WTC11 (cell line): ENCODE data around the gene C2orf49. TPM values are rescaled to one million over a fixed set of nuclear protein-coding genes. Genes with fewer than 3 reads are reported as not detected.

Experiments used
- ATAC-seq: fragments of 200-7000 bp; cut with Tn5 transposase; 2 replicates; pipeline ENCODE4 v1.10.0; 2021; ENCODE audit warnings: mild to moderate bottlenecking, moderate library complexity
- CTCF ChIA-PET: fragments of 300-600 bp; sonication (Branson Sonifier 250); formaldehyde crosslinking; loops from one replicate; lab custom pipeline; 2021; ENCODE audit warnings: antibody characterized with exemption; lab: Charles Lee
- POLR2A ChIA-PET: fragments of 350-600 bp; sonication (Branson Sonifier 250); formaldehyde crosslinking; loops from one replicate; lab custom pipeline; 2021; ENCODE audit warnings: antibody characterized with exemption; lab: Charles Lee
- DNase-seq: peaks from one replicate; pipeline ENCODE4 v3.0.0; 2021; ENCODE audit warnings: low spot score
- H3K27ac Mint-ChIP-seq: 2 replicates; pipeline ENCODE4 v1.8.0; 2021; ENCODE audit warnings: mixed read lengths
- H3K27me3 Mint-ChIP-seq: 2 replicates; pipeline ENCODE4 v1.8.0; 2021; ENCODE audit warnings: low read depth, mild to moderate bottlenecking, moderate library complexity, mixed read lengths
- H3K36me3 Mint-ChIP-seq: 2 replicates; pipeline ENCODE4 v1.8.0; 2021; ENCODE audit warnings: mixed read lengths
- H3K4me1 Mint-ChIP-seq: 2 replicates; pipeline ENCODE4 v1.8.0; 2022; ENCODE audit warnings: mixed read lengths
- H3K4me3 Mint-ChIP-seq: 2 replicates; pipeline ENCODE4 v1.8.0; 2021; ENCODE audit warnings: mild to moderate bottlenecking, moderate library complexity, mixed read lengths
- H3K9me3 Mint-ChIP-seq: 2 replicates; pipeline ENCODE4 v1.8.0; 2021; ENCODE audit warnings: mixed read lengths
- ATF1 ChIP-seq: sonication (generic); formaldehyde crosslinking; IDR thresholded peaks from 2 replicates; pipeline ENCODE4 v1.8.1; 2023; ENCODE audit warnings: mild to moderate bottlenecking, moderate library complexity, missing genetic modification reagents
- ELF4 ChIP-seq: sonication (generic); formaldehyde crosslinking; IDR thresholded peaks from 2 replicates; pipeline ENCODE4 v1.8.1; 2022; ENCODE audit warnings: low read depth, mild to moderate bottlenecking, moderate library complexity, missing genetic modification reagents
- ESRRA ChIP-seq: sonication (generic); formaldehyde crosslinking; IDR thresholded peaks from 2 replicates; pipeline ENCODE4 v1.8.1; 2022; ENCODE audit warnings: mild to moderate bottlenecking, missing genetic modification reagents, borderline replicate concordance
- FOXK1 ChIP-seq: sonication (generic); formaldehyde crosslinking; IDR thresholded peaks from 2 replicates; pipeline ENCODE4 v1.8.0; 2022; ENCODE audit warnings: mild to moderate bottlenecking, moderate library complexity, missing genetic modification reagents
- FOXP1 ChIP-seq: sonication (generic); formaldehyde crosslinking; IDR thresholded peaks from 2 replicates; pipeline ENCODE4 v1.8.0; 2022; ENCODE audit warnings: missing genetic modification reagents, mild to moderate bottlenecking, moderate library complexity, borderline replicate concordance
- GTF2I ChIP-seq: fragments of 250-450 bp; sonication (Bioruptor Pico); conservative IDR thresholded peaks from 2 replicates; pipeline ENCODE4 v1.4.0; 2021; ENCODE audit warnings: mild to moderate bottlenecking
- KAT7 ChIP-seq: sonication (generic); formaldehyde crosslinking; IDR thresholded peaks from 2 replicates; pipeline ENCODE4 v1.8.1; 2023; ENCODE audit warnings: missing genetic modification reagents, mild to moderate bottlenecking, borderline replicate concordance
- NFE2L1 ChIP-seq: sonication (generic); formaldehyde crosslinking; IDR thresholded peaks from 2 replicates; pipeline ENCODE4 v1.8.1; 2023; ENCODE audit warnings: missing genetic modification reagents
- SOX15 ChIP-seq: fragments of 250-450 bp; sonication (Bioruptor Pico); IDR thresholded peaks from 2 replicates; pipeline ENCODE4 v1.9.0; 2021; ENCODE audit warnings: mild to moderate bottlenecking
- ZNF121 ChIP-seq: sonication (generic); formaldehyde crosslinking; IDR thresholded peaks from 2 replicates; pipeline ENCODE4 v1.8.0; 2023; ENCODE audit warnings: missing genetic modification reagents
- ZNF219 ChIP-seq: sonication (generic); formaldehyde crosslinking; IDR thresholded peaks from 2 replicates; pipeline ENCODE4 v1.8.0; 2023; ENCODE audit warnings: missing genetic modification reagents, mild to moderate bottlenecking, borderline replicate concordance
- total RNA-seq: library from RNA; stranded (reverse); gene quantifications from 3 replicates; pipeline ENCODE4 v1.2.3, GENCODE V29; 2021
- TF ChIP-seq, protein P1 (sequence below): sonication (generic); formaldehyde crosslinking; IDR thresholded peaks from 2 replicates; pipeline ENCODE4 v1.8.0; 2022; ENCODE audit warnings: missing genetic modification reagents
- TF ChIP-seq, protein P2 (sequence below): sonication (generic); formaldehyde crosslinking; IDR thresholded peaks from 2 replicates; pipeline ENCODE4 v1.8.0; 2022; ENCODE audit warnings: mild to moderate bottlenecking, missing genetic modification reagents
- TF ChIP-seq, protein P3 (sequence below): sonication (generic); formaldehyde crosslinking; IDR thresholded peaks from 2 replicates; pipeline ENCODE4 v1.8.1; 2023; ENCODE audit warnings: mild to moderate bottlenecking, moderate library complexity, missing genetic modification reagents
- TF ChIP-seq, protein P4 (sequence below): sonication (generic); formaldehyde crosslinking; IDR thresholded peaks from 2 replicates; pipeline ENCODE4 v1.8.1; 2023; ENCODE audit warnings: mild to moderate bottlenecking, missing genetic modification reagents
- TF ChIP-seq, protein P5 (sequence below): fragments of 250-450 bp; sonication (Bioruptor Pico); IDR thresholded peaks from 2 replicates; pipeline ENCODE4 v1.9.0; 2021; ENCODE audit warnings: mild to moderate bottlenecking, borderline replicate concordance
- TF ChIP-seq, protein P6 (sequence below): fragments of 200-600 bp; IDR thresholded peaks from 2 replicates; pipeline ENCODE4 v1.8.0; 2022; ENCODE audit warnings: antibody characterized with exemption

Gene C2orf49
- total RNA-seq, 1 experiment from 2014 or later = 15.9 TPM

DNA sequence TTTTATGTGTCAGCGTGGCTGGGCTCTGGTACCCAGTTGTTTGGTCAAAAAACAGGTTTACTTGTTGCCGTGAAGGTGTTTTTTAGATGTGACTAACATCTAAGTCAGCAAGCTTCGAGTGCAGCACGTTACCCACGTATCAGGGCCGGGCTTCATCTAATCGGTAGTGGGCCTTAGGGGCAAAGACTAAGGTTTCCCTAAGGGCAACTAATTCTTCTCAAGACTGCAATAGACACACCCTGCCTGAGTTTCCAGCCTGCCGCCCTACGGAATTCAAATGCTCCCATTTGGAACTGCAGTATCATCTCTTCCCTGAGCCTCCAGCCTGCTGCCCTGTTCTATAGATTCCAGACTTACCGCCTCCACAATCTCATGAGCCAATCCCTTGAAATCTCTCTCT is 33.8 kb downstream of the C2orf49 start:
- no peak for DNase-seq
- ATAC-seq = no peak
- Mint-ChIP-seq H3K9me3 (no peaks in the 10 kb centered on the region), H3K4me3 (no peak overlapping the region), H3K4me1 (peaks cover 2% of the 10 kb centered on the region; the same call in 1 of the 2 replicates), H3K36me3 (peaks cover 14% of the 10 kb centered on the region), H3K27ac (no peak overlapping the region), H3K27me3 (no peaks in the 10 kb centered on the region)
- ChIA-PET POLR2A (interaction anchor here (1.0 kb wide), 1 partner anchor 150 kb away, joined by 3 read pairs; no protein-coding TSS in a partner anchor), CTCF (interaction anchor here (1.2 kb wide), 1 partner anchor 33 kb away, joined by 7 read pairs; no protein-coding TSS in a partner anchor)
- TF ChIP-seq, protein P1, sequence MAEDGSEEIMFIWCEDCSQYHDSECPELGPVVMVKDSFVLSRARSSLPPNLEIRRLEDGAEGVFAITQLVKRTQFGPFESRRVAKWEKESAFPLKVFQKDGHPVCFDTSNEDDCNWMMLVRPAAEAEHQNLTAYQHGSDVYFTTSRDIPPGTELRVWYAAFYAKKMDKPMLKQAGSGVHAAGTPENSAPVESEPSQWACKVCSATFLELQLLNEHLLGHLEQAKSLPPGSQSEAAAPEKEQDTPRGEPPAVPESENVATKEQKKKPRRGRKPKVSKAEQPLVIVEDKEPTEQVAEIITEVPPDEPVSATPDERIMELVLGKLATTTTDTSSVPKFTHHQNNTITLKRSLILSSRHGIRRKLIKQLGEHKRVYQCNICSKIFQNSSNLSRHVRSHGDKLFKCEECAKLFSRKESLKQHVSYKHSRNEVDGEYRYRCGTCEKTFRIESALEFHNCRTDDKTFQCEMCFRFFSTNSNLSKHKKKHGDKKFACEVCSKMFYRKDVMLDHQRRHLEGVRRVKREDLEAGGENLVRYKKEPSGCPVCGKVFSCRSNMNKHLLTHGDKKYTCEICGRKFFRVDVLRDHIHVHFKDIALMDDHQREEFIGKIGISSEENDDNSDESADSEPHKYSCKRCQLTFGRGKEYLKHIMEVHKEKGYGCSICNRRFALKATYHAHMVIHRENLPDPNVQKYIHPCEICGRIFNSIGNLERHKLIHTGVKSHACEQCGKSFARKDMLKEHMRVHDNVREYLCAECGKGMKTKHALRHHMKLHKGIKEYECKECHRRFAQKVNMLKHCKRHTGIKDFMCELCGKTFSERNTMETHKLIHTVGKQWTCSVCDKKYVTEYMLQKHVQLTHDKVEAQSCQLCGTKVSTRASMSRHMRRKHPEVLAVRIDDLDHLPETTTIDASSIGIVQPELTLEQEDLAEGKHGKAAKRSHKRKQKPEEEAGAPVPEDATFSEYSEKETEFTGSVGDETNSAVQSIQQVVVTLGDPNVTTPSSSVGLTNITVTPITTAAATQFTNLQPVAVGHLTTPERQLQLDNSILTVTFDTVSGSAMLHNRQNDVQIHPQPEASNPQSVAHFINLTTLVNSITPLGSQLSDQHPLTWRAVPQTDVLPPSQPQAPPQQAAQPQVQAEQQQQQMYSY (CRISPR knock-in tag) = no peak
- no peak for TF ChIP-seq FOXP1 (CRISPR knock-in tag)
- no peak for TF ChIP-seq ATF1 (CRISPR knock-in tag)
- TF ChIP-seq KAT7 = no peak
- TF ChIP-seq GTF2I (CRISPR knock-in tag) = no peak
- TF ChIP-seq, protein P2, sequence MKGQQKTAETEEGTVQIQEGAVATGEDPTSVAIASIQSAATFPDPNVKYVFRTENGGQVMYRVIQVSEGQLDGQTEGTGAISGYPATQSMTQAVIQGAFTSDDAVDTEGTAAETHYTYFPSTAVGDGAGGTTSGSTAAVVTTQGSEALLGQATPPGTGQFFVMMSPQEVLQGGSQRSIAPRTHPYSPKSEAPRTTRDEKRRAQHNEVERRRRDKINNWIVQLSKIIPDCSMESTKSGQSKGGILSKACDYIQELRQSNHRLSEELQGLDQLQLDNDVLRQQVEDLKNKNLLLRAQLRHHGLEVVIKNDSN (CRISPR knock-in tag) = no peak

DNA sequence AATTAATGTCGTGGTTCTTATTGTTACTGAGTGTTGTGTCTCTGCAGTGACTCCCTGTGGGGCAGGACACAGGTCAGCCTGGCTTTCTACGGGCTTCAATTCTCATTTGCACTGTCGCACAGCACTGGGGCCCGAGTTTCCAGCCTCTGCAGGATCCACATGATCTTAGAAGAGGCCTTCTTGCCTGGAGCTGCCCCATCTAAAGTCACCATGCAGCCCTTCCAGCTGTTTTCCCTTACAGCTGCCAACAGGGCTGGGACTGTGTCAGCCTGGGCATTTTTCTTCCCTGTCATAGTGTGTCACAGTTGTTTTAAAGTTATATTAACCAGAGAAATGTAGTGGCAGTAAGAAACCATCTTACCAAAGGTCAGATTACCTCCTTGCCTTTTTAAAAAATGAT is 34.5 kb downstream of the C2orf49 start:
- peaks cover 14% of the 10 kb centered on the region for H3K36me3 Mint-ChIP-seq
- ChIA-PET POLR2A (no interaction called here), CTCF (interaction anchor here (1.2 kb wide), 1 partner anchor 32 kb away, joined by 7 read pairs; no protein-coding TSS in a partner anchor)
- H3K27ac Mint-ChIP-seq = no peak overlapping the region
- TF ChIP-seq ZNF121 (CRISPR knock-in tag) = no peak
- TF ChIP-seq, protein P3, sequence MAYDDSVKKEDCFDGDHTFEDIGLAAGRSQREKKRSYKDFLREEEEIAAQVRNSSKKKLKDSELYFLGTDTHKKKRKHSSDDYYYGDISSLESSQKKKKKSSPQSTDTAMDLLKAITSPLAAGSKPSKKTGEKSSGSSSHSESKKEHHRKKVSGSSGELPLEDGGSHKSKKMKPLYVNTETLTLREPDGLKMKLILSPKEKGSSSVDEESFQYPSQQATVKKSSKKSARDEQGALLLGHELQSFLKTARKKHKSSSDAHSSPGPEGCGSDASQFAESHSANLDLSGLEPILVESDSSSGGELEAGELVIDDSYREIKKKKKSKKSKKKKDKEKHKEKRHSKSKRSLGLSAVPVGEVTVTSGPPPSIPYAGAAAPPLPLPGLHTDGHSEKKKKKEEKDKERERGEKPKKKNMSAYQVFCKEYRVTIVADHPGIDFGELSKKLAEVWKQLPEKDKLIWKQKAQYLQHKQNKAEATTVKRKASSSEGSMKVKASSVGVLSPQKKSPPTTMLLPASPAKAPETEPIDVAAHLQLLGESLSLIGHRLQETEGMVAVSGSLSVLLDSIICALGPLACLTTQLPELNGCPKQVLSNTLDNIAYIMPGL (CRISPR knock-in tag) = no peak
- TF ChIP-seq, protein P4, sequence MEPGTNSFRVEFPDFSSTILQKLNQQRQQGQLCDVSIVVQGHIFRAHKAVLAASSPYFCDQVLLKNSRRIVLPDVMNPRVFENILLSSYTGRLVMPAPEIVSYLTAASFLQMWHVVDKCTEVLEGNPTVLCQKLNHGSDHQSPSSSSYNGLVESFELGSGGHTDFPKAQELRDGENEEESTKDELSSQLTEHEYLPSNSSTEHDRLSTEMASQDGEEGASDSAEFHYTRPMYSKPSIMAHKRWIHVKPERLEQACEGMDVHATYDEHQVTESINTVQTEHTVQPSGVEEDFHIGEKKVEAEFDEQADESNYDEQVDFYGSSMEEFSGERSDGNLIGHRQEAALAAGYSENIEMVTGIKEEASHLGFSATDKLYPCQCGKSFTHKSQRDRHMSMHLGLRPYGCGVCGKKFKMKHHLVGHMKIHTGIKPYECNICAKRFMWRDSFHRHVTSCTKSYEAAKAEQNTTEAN = no peak
- no peak for TF ChIP-seq ZNF219 (CRISPR knock-in tag)
- no peak for TF ChIP-seq SOX15 (CRISPR knock-in tag)
- TF ChIP-seq ELF4 (CRISPR knock-in tag) = no peak
- no peak for TF ChIP-seq KAT7
- no peak for TF ChIP-seq FOXK1
- TF ChIP-seq NFE2L1 (CRISPR knock-in tag) = no peak
- TF ChIP-seq ESRRA (CRISPR knock-in tag) = no peak
- TF ChIP-seq, protein P5, sequence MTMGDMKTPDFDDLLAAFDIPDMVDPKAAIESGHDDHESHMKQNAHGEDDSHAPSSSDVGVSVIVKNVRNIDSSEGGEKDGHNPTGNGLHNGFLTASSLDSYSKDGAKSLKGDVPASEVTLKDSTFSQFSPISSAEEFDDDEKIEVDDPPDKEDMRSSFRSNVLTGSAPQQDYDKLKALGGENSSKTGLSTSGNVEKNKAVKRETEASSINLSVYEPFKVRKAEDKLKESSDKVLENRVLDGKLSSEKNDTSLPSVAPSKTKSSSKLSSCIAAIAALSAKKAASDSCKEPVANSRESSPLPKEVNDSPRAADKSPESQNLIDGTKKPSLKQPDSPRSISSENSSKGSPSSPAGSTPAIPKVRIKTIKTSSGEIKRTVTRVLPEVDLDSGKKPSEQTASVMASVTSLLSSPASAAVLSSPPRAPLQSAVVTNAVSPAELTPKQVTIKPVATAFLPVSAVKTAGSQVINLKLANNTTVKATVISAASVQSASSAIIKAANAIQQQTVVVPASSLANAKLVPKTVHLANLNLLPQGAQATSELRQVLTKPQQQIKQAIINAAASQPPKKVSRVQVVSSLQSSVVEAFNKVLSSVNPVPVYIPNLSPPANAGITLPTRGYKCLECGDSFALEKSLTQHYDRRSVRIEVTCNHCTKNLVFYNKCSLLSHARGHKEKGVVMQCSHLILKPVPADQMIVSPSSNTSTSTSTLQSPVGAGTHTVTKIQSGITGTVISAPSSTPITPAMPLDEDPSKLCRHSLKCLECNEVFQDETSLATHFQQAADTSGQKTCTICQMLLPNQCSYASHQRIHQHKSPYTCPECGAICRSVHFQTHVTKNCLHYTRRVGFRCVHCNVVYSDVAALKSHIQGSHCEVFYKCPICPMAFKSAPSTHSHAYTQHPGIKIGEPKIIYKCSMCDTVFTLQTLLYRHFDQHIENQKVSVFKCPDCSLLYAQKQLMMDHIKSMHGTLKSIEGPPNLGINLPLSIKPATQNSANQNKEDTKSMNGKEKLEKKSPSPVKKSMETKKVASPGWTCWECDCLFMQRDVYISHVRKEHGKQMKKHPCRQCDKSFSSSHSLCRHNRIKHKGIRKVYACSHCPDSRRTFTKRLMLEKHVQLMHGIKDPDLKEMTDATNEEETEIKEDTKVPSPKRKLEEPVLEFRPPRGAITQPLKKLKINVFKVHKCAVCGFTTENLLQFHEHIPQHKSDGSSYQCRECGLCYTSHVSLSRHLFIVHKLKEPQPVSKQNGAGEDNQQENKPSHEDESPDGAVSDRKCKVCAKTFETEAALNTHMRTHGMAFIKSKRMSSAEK (CRISPR knock-in tag) = no peak
- TF ChIP-seq, protein P6, sequence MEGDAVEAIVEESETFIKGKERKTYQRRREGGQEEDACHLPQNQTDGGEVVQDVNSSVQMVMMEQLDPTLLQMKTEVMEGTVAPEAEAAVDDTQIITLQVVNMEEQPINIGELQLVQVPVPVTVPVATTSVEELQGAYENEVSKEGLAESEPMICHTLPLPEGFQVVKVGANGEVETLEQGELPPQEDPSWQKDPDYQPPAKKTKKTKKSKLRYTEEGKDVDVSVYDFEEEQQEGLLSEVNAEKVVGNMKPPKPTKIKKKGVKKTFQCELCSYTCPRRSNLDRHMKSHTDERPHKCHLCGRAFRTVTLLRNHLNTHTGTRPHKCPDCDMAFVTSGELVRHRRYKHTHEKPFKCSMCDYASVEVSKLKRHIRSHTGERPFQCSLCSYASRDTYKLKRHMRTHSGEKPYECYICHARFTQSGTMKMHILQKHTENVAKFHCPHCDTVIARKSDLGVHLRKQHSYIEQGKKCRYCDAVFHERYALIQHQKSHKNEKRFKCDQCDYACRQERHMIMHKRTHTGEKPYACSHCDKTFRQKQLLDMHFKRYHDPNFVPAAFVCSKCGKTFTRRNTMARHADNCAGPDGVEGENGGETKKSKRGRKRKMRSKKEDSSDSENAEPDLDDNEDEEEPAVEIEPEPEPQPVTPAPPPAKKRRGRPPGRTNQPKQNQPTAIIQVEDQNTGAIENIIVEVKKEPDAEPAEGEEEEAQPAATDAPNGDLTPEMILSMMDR = no peak
- no peak overlapping the region for H3K4me3 Mint-ChIP-seq
- no peaks in the 10 kb centered on the region for H3K9me3 Mint-ChIP-seq
- ATAC-seq (no peak), DNase-seq (no peak)
- no peaks in the 10 kb centered on the region for H3K27me3 Mint-ChIP-seq
- H3K4me1 Mint-ChIP-seq = peaks cover 2% of the 10 kb centered on the region; the same call in 1 of the 2 replicates
